Neutrophil (primary cell): ENCODE measurements around the gene CFI.

Experiments used
- H3K27ac ChIP-seq: fragments of 200-600 bp; sonication (generic); 2 replicates; pipeline ENCODE4 v1.5.1; 2016; ENCODE audit warnings: mild to moderate bottlenecking, moderate library complexity
- H3K27me3 ChIP-seq: fragments of 200-600 bp; sonication (generic); 2 replicates; pipeline ENCODE4 v1.6.0; 2016; ENCODE audit warnings: mild to moderate bottlenecking
- H3K36me3 ChIP-seq: fragments of 200-600 bp; sonication (generic); 2 replicates; pipeline ENCODE4 v1.5.1; 2017
- H3K4me1 ChIP-seq, 2 experiments: fragments of 200-600 bp in 1 of 2; sonication (generic) in 1 of 2; 1 replicate in 1 of 2; 2 replicates in 1 of 2; pipeline versions ENCODE4 v1.5.1 to v1.6.1; 2013 to 2016; ENCODE audit warnings: low read depth in 1 of 2, low read length in 1 of 2, mild to moderate bottlenecking in 1 of 2, moderate library complexity in 1 of 2; ENCODE audit not compliant: control insufficient read depth in 1 of 2, insufficient read depth in 1 of 2
- H3K4me3 ChIP-seq, 2 experiments: fragments of 200-600 bp in 1 of 2; sonication (generic) in 1 of 2; 1 replicate in 1 of 2; 2 replicates in 1 of 2; pipeline ENCODE4 v1.5.1; 2013 to 2016; ENCODE audit warnings: low read depth in 1 of 2, low read length in 1 of 2, mild to moderate bottlenecking in 1 of 2, moderate library complexity in 1 of 2
- H3K9me3 ChIP-seq: fragments of 200-600 bp; sonication (generic); 2 replicates; pipeline ENCODE4 v1.5.1; 2016
- TF ChIP-seq, protein P1 (sequence below): fragments of 200-600 bp; sonication (generic); IDR thresholded peaks from 2 replicates; pipeline ENCODE4 v1.5.1; 2016; ENCODE audit warnings: antibody characterized with exemption

Gene CFI

GRCh38 chr4:109750652-109751244 lies 51.1 kb downstream of the CFI start:
- no peak overlapping the region for H3K4me3 ChIP-seq
- H3K27ac ChIP-seq: no peak overlapping the region
- no peaks in the 10 kb centered on the region for H3K36me3 ChIP-seq
- no peaks in the 10 kb centered on the region for H3K4me1 ChIP-seq
- H3K9me3 ChIP-seq: no peaks in the 10 kb centered on the region
- TF ChIP-seq, protein P1, sequence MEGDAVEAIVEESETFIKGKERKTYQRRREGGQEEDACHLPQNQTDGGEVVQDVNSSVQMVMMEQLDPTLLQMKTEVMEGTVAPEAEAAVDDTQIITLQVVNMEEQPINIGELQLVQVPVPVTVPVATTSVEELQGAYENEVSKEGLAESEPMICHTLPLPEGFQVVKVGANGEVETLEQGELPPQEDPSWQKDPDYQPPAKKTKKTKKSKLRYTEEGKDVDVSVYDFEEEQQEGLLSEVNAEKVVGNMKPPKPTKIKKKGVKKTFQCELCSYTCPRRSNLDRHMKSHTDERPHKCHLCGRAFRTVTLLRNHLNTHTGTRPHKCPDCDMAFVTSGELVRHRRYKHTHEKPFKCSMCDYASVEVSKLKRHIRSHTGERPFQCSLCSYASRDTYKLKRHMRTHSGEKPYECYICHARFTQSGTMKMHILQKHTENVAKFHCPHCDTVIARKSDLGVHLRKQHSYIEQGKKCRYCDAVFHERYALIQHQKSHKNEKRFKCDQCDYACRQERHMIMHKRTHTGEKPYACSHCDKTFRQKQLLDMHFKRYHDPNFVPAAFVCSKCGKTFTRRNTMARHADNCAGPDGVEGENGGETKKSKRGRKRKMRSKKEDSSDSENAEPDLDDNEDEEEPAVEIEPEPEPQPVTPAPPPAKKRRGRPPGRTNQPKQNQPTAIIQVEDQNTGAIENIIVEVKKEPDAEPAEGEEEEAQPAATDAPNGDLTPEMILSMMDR: no peak
- no peaks in the 10 kb centered on the region for H3K27me3 ChIP-seq

DNA sequence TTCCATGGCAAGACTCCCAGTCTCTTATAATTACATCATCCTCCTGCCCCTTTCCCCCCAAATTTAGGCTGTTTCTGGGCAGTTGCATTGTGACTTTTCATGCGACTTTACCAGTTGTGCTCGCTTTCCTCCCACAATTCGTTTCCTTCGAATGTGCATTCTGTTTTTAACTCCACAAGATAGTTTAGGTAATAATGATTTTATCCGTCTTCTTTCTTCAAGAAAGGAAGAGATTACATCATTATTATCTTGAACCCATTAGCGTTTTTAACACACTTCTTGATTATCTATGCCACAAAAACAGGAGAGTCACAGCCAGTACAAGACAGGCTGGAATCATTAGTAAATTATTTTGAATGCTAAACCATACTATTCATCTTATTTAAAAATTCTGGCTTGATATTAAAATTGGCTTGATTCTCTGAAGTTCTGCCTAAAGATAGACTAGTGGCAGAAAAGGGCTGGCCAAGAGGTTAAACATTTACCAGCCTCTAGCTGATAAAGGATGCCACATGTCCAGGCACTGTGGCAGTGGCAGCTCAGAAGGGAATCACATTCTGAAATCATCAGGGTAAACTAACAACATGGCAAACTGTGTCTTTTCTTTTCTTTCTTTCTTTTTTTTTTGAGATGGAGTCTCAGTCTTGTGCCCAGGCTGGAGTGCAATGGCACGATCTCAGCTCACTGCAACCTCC lies 52.3 kb downstream of the CFI start:
- H3K9me3 ChIP-seq: no peaks in the 10 kb centered on the region
- H3K4me1 ChIP-seq: no peaks in the 10 kb centered on the region
- TF ChIP-seq, protein P1: no peak
- H3K27me3 ChIP-seq: no peaks in the 10 kb centered on the region
- H3K36me3 ChIP-seq: no peaks in the 10 kb centered on the region
- H3K4me3 ChIP-seq: no peak overlapping the region
- H3K27ac ChIP-seq: no peak overlapping the region

DNA sequence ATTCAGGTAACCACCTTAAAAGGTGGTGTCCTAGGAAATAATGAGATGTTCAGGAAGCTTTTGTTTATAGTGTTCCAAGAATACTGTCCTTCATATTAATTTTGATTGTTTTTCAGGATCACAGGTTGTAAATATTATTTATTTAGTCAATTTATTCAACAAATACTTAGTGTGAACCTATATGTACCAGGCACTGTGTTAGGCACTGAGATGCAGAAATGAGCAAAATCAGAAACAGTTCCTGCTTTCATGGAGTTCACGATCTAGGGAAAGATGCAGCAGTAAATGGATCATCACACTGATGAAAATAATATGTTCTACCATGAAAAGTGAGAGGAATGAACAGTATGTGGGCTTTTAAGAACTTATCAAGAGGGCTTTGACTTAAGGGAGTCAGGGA lies 53.7 kb downstream of the CFI start:
- H3K9me3 ChIP-seq: no peaks in the 10 kb centered on the region
- peaks cover 7% of the 10 kb centered on the region for H3K27me3 ChIP-seq
- no peak overlapping the region for H3K27ac ChIP-seq
- H3K4me3 ChIP-seq: no peak overlapping the region
- no peaks in the 10 kb centered on the region for H3K4me1 ChIP-seq
- TF ChIP-seq, protein P1: no peak
- H3K36me3 ChIP-seq: no peaks in the 10 kb centered on the region

DNA sequence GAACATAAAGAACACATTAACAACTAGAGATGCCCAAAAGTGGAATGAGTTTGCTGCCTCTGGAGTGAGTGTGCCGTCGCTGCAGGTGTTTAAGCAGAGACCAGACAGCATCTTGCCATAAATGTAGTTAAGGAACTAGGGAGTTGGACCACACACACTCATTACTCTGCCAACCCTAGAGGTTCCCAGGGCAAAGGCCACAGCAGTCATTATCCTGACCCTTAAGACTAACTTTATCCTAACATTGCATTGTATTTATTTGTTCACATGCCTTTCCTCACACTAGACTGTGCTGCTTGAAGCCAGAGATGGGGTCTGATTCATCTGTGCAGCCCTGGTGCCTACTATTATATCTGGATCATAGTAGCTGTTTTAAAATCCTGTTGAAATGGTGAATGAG lies 55.1 kb downstream of the CFI start:
- Histone ChIP-seq H3K27me3 (peaks cover 20% of the 10 kb centered on the region), H3K4me1 (no peaks in the 10 kb centered on the region), H3K36me3 (no peaks in the 10 kb centered on the region), H3K9me3 (no peaks in the 10 kb centered on the region), H3K27ac (no peak overlapping the region), H3K4me3 (no peak overlapping the region)
- TF ChIP-seq, protein P1: no peak

GRCh38 chr4:109745830-109746229 lies 56.0 kb downstream of the CFI start:
- Histone ChIP-seq H3K9me3 (no peaks in the 10 kb centered on the region), H3K4me3 (no peak overlapping the region), H3K27me3 (peaks cover 25% of the 10 kb centered on the region), H3K27ac (no peak overlapping the region), H3K4me1 (no peaks in the 10 kb centered on the region), H3K36me3 (no peaks in the 10 kb centered on the region)
- TF ChIP-seq, protein P1: no peak
